TTC549 (cell line): ENCODE measurements around the gene FBXO22.
"Not testable (repeated sequence)": the region's sequence is repeated elsewhere in the genome, so short reads cannot be mapped to it uniquely, and the experiment has no call there.

Source experiments
- FAIRE-seq: peaks from 2 replicates; lab custom pipeline; 2012; peaks lifted over from hg19 to GRCh38; lab: Jason Lieb, UNC

Gene FBXO22

GRCh38 chr15:75903331-75904239 is at the start of gene FBXO22:
Gene FBXO22, plus strand, starts transcription at chr15:75903878. Its CDS starts 86 bp downstream, at chr15:75903964.
- no peak for FAIRE-seq

- FAIRE-seq, result no peak
Measured at GRCh38 chr15:75857886-75858285, 45.8 kb upstream of the FBXO22 start.

DNA sequence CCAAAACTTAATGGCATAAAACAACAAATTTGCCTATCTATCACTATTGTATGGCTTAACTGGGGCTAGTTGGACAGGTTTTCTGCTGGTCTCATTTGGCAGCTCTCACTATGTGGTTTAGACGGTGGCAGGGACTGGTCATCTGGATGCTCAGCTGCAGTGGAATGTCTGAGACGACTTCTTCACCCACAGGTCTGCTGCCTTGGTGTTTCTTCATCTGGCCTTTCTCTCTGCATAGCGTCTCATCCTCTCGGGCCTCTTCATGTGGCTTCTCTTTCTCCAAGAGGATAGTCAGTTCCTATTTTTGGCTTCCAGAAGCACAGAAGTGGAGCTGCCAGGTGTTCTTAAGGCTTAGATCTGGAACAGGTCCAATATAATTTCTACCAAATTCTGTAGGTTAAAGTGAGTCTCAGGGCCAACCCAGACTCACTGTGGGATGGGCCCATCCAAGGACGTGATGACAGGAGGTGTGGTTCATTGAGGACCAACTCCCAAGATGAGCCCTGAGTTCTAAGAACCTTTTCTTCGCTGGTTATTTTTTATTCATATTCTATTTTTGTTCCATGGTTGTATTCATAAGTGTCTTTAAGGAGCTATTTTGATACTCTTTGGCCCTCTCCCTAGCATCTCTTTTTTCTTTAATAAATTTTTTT is 41.8 kb upstream of the FBXO22 start:
- FAIRE-seq, result no peak

- FAIRE-seq, result no peak
Measured at GRCh38 chr15:75862796-75863195, 40.9 kb upstream of the FBXO22 start.

- FAIRE-seq, result no peak
Measured at GRCh38 chr15:75864213-75865059, 39.2 kb upstream of the FBXO22 start.

DNA sequence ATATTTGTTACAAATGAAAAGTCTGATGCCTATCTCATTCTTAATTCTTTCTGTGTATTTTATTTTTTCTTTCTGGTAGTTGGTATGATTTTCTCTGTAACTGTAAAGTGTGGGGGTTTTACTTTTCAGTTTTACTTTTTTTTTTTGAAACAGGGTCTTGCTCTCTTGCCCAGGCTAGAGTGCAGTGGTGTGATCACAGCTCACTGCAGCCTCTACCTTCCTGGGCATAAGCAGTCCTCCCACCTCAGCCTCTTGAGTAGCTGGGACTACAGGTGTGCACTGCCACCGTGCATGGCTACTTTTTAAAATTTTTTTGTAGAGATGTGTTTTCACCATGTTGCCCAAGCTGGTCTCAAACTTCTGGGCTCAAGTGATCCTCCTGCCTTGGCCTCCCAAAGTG is 37.6 kb upstream of the FBXO22 start:
- not testable (repeated sequence) for FAIRE-seq

DNA sequence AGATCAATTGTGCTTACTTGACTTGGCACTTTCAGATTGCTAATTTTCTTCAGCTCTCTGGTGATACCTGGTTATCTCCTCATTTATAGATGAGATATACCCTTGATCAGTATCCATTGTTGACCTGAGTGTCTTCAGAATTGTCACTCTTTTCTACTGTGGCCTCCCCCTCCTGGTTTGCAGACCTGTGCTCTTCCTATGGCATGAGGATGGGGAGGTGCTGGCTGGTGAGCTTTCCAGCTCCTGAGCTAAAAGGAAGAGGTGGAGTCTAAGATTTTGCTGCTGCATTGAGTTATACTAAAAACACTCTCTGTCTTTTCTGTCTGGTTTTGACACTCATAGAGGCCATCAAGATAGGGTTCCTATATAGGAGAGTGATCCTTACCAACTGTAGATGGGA is 36.8 kb upstream of the FBXO22 start:
- no peak for FAIRE-seq

- no peak for FAIRE-seq
Measured at GRCh38 chr15:75867449-75867848, 36.2 kb upstream of the FBXO22 start.

DNA sequence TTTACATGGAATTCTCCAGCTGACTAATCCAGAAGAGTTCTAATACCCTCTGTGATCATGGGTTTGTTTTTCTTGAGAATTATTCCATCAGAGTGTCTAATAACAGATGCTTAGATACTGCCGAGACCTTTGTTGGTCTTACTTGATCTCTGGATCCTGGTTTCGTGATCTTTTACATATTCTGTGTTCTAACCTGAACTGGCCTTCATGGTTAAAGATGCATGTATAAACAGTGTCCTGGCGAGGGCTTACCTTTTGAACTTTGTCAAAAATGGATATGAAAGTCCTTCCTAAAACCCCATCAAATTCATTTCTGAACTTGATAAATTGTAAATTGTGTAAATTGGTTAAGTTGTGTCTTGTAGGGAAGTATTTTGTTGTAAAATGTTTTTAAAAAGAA is 35.7 kb upstream of the FBXO22 start:
- FAIRE-seq, result no peak

GRCh38 chr15:75869446-75869845 is 34.2 kb upstream of the FBXO22 start:
- no peak for FAIRE-seq

DNA sequence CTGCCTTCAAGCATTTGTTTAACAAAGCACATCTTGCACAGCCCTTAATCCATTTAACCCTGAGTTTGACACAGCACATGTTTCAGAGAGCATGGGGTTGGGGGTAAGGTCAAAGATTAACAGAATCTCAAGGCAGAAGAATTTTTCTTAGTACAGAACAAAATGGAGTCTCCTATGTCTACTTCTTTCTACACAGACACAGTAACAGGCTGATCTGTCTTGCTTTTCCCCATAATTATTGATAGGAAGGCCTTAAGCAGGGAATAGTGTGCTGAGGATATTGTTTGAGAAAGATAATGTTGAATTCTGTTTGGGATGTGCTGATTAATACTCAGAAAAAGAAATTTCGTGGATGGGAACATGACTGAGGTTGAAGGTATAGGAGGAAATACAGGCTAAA is 32.1 kb upstream of the FBXO22 start:
- FAIRE-seq, result not testable (repeated sequence)

- FAIRE-seq, result no peak
Measured at GRCh38 chr15:75872403-75872990, 31.2 kb upstream of the FBXO22 start.

- no peak for FAIRE-seq
Measured at GRCh38 chr15:75884041-75884440, 19.6 kb upstream of the FBXO22 start.

GRCh38 chr15:75887178-75887577 is 16.5 kb upstream of the FBXO22 start:
- no peak for FAIRE-seq

- no peak for FAIRE-seq
Measured at GRCh38 chr15:75891895-75892294, 11.8 kb upstream of the FBXO22 start.

GRCh38 chr15:75895731-75896130 is 7.9 kb upstream of the FBXO22 start:
- FAIRE-seq, result no peak

DNA sequence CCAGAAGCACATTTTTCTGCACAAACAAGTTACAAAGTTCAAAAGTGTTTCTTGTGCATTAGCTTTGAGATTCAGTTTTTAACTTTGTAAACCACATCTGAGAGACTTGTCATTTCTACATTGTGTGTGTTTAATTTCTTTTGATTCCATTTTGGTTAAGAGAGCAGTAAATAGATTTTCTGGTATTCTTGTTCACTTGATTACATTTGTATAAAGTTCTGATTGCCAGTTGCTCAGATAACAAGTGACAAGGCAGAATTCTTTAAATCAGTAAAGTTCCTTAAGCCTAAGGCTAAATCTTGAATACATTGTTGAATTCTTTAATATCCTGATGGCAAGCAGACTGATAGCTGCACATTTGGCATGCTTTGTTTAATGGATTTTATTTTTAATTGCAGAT is 3.1 kb upstream of the FBXO22 start:
- FAIRE-seq, result no peak

GRCh38 chr15:75902129-75902557 is 1.5 kb upstream of the FBXO22 start:
- no peak for FAIRE-seq

- FAIRE-seq, result no peak
Measured at GRCh38 chr15:75905231-75905630, 1.6 kb downstream of the FBXO22 start.

- FAIRE-seq, result not testable (repeated sequence)
Measured at GRCh38 chr15:75910355-75910754, 6.7 kb downstream of the FBXO22 start.

GRCh38 chr15:75916978-75917377 is 13.3 kb downstream of the FBXO22 start:
- no peak for FAIRE-seq

- no peak for FAIRE-seq
Measured at GRCh38 chr15:75918135-75918534, 14.5 kb downstream of the FBXO22 start.
